SU-DHL-6 (cell line): ENCODE results near the gene MAGEC3.

Experiments
- CTCF ChIP-seq: fragments of 200-600 bp; sonication (generic); IDR thresholded peaks from one replicate; pipeline ENCODE4 v1.5.1; 2017; ENCODE audit warnings: antibody characterized with exemption, mild to moderate bottlenecking, low read length, moderate library complexity; ENCODE audit not compliant: insufficient read depth, poor library complexity, severe bottlenecking
- EZH2phosphoT487 ChIP-seq: fragments of 200-600 bp; sonication (generic), shearing (Covaris generic); conservative IDR thresholded peaks from 2 replicates; pipeline ENCODE4 v1.6.1; 2018; ENCODE audit warnings: mild to moderate bottlenecking, antibody characterized with exemption, low read length, moderate library complexity, mixed read lengths

GRCh38 chrX:141839856-141840255 is 1.7 kb downstream of the MAGEC3 start:
- TF ChIP-seq CTCF: no peak
- no peak for TF ChIP-seq EZH2phosphoT487
